Right atrium auricular region (tissue), 2 donors: ENCODE data around the gene CCDC51. TPM values are rescaled to one million over a fixed set of nuclear protein-coding genes. Genes with fewer than 3 reads are reported as not detected.
A peak's percentile ranks its signal among the peaks of the same experiment; 100 is the strongest.

ENCODE experiments used
- DNase-seq: peaks from one replicate; pipeline ENCODE4 v3.0.0-alpha.2; 2019; ENCODE audit warnings: low spot score
- H3K27ac ChIP-seq, 2 donors: fragments of 200-600 bp; sonication (generic); 1 replicate in 1 of 2; 2 replicates in 1 of 2; pipeline ENCODE4 v1.5.1; 2016 to 2019
- H3K27me3 ChIP-seq, 2 donors: fragments of 200-600 bp; sonication (generic); one replicate each; pipeline versions ENCODE4 v1.5.1 to v1.6.0; 2017 to 2019
- H3K36me3 ChIP-seq: fragments of 200-600 bp; sonication (generic); one replicate; pipeline ENCODE4 v1.5.1; 2016
- H3K4me1 ChIP-seq, 2 donors: fragments of 200-600 bp; sonication (generic); one replicate each; pipeline versions ENCODE4 v1.5.1 to v1.6.0; 2017 to 2019
- H3K4me3 ChIP-seq, 2 donors: fragments of 200-600 bp; sonication (generic); 1 replicate in 1 of 2; 2 replicates in 1 of 2; pipeline ENCODE4 v1.5.1; 2017 to 2019; ENCODE audit warnings: mild to moderate bottlenecking in 1 of 2, moderate library complexity in 1 of 2
- H3K9me3 ChIP-seq, 2 donors: fragments of 200-600 bp; sonication (generic); one replicate each; pipeline ENCODE4 v1.5.1; 2019
- CTCF ChIP-seq, 2 donors: fragments of 200-600 bp; sonication (generic); IDR thresholded peaks; one replicate each; pipeline ENCODE4 v1.5.1; 2019; ENCODE audit warnings: antibody characterized with exemption in 2 of 2
- total RNA-seq, 2 donors: library from RNA; depleted of rRNA; stranded (reverse); fragments of >200 nt; gene quantifications; one replicate each; pipeline ENCODE4 v1.1.0, GENCODE V29; 2016

CCDC51 gene
- total RNA-seq, 2 donors from 2014 or later: 8.4 to 9.2 TPM

GRCh38 chr3:48451270-48451669, 11.4 kb upstream of the CCDC51 start:
- TF ChIP-seq CTCF (IDR thresholded peaks at IDR 0.05): no peak
- no peaks in the 10 kb centered on the region for H3K9me3 ChIP-seq
- no peaks in the 10 kb centered on the region for H3K27me3 ChIP-seq
- H3K27ac ChIP-seq: no peak overlapping the region
- H3K36me3 ChIP-seq: peaks cover 51% of the 10 kb centered on the region
- no peak for DNase-seq
- peaks cover 0 to 10% of the 10 kb centered on the region in 2 donors for H3K4me1 ChIP-seq
- no peak overlapping the region for H3K4me3 ChIP-seq

- Histone ChIP-seq H3K9me3 (no peaks in the 10 kb centered on the region), H3K4me1 (peaks cover 0 to 26% of the 10 kb centered on the region in 2 donors), H3K27ac (peak within 1 kb of the TSS; percentile 88 to 92), H3K27me3 (no peaks in the 10 kb centered on the region), H3K36me3 (peaks cover 35% of the 10 kb centered on the region), H3K4me3 (peak within 1 kb of the TSS; percentile 89 to 90)
- DNase-seq: peak; percentile 91
- peak in 1 of 2 donors; percentile 19 for TF ChIP-seq CTCF (IDR thresholded peaks at IDR 0.05)
These were observed 6.7 kb upstream of the CCDC51 start, which contains the start of gene ATRIP for GRCh38 chr3:48446425-48447193. Gene ATRIP (plus strand): TSS chr3:48446737. CDS start chr3:48446846, 109 bp downstream.

DNA sequence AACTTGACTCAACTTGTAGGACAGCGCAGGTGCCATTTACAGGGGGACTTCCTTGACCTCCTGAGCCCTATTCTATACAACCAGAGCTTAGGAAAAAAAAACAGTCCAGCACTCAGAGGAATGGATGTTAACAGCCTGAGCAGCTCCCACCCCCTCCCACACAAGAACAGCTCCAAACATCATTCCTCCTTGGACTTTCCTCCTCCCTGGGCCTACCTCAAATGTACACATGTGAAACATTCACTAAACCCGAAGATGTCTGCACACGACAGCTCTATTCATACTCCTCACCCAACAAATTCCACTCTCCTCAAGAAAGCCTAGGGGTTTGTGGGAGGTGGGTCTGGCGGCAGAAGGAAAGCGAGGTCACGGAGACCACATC, 6.1 kb upstream of the CCDC51 start:
- no peaks in the 10 kb centered on the region for H3K27me3 ChIP-seq
- H3K4me1 ChIP-seq: peaks cover 0 to 31% of the 10 kb centered on the region in 2 donors
- H3K36me3 ChIP-seq: peaks cover 32% of the 10 kb centered on the region
- no peak for TF ChIP-seq CTCF (IDR thresholded peaks at IDR 0.05)
- no peaks in the 10 kb centered on the region for H3K9me3 ChIP-seq
- peak overlapping the region; percentile 88 to 92 for H3K27ac ChIP-seq
- H3K4me3 ChIP-seq: peak overlapping the region; percentile 89 to 90
- DNase-seq: no peak

DNA sequence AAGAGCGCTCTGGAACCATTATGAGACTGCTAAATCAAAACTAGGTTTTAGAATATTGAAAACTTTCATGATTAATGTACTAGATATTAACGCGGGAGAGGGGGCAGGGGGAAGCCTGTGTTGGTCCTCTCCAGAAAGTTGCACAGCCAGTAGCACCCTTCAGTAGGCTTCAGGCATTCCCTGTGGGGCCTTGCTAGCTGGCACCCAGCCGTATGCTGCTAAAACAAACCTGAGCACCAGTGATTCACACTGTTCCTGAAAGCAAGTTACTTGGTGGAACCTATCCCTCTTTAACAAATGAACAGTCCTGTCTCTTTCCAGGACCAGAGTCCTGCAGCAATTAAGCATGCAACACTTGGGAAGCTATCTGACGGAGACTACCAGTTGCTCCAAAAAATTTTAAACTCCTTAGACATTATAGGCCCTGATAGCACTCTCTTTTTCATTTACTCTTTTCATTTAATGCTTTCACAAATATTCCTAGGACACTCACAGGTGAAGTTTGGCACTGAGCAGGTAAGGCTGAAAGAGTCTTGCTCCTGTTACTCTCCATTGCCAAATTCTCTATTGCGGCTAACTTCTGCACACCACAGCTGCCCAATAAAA, 5.5 kb upstream of the CCDC51 start:
- Histone ChIP-seq H3K9me3 (no peaks in the 10 kb centered on the region), H3K27ac (peak overlapping the region in 1 of 2 donors; percentile 92), H3K4me1 (peaks cover 0 to 37% of the 10 kb centered on the region in 2 donors), H3K36me3 (peaks cover 28% of the 10 kb centered on the region), H3K4me3 (no peak overlapping the region), H3K27me3 (no peaks in the 10 kb centered on the region)
- no peak for DNase-seq
- TF ChIP-seq CTCF (IDR thresholded peaks at IDR 0.05): no peak

DNA sequence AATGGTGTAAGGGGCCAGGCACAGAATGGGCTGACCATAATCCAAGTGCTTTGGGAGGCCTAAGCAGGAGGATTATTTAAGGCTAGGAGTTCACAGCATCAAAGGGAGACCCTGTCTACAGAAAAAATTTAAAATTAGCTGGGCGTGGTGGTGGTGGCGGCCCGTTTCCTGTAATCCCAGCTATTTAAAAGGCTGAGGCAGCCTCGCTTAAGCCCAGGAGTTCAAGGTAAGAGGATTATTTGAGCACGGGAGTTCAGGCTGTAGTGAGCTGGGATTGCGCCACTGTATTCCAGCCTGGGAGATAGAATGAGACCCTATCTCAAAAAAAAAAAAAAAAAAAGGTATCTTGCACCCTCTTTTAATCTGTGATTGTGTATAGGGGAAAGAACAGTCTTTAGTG, 2.0 kb upstream of the CCDC51 start:
- peaks cover 28% of the 10 kb centered on the region for H3K36me3 ChIP-seq
- TF ChIP-seq CTCF (IDR thresholded peaks at IDR 0.05): no peak
- DNase-seq: no peak
- peaks cover 0 to 34% of the 10 kb centered on the region in 2 donors for H3K4me1 ChIP-seq
- no peaks in the 10 kb centered on the region for H3K9me3 ChIP-seq
- no peaks in the 10 kb centered on the region for H3K27me3 ChIP-seq
- H3K27ac ChIP-seq: no peak overlapping the region
- no peak overlapping the region for H3K4me3 ChIP-seq
